ENCODE measurements around the gene NTRK2.

The NTRK2 gene

GRCh38 chr9:84935528-84936117 is 266.1 kb downstream of the NTRK2 start:
- Histone ChIP-seq H3K4me3 (ENCODE audit: low read length in 2 of 2) (no peak overlapping the region), H3K9me3 (ENCODE audit: control insufficient read depth in 2 of 2, low read length in 2 of 2) (no peaks in the 10 kb centered on the region), H3K4me1 (ENCODE audit: control insufficient read depth, insufficient read depth, low read length) (peaks cover 6% of the 10 kb centered on the region), H3K9ac (ENCODE audit: low read length in 2 of 2) (no peak overlapping the region), H3K27ac (ENCODE audit: low read length) (no peak overlapping the region), H3K27me3 (ENCODE audit: control insufficient read depth in 1 of 2, insufficient read depth in 2 of 2, low read length in 2 of 2) (no peaks in the 10 kb centered on the region), H3K36me3 (ENCODE audit: control insufficient read depth in 2 of 2, insufficient read depth in 2 of 2, low read length in 2 of 2) (no peaks in the 10 kb centered on the region)

GRCh38 chr9:84937180-84937579 is 267.7 kb downstream of the NTRK2 start:
- H3K4me3 ChIP-seq (ENCODE audit: low read length in 2 of 2), result no peak overlapping the region
- no peaks in the 10 kb centered on the region for H3K27me3 ChIP-seq (ENCODE audit: control insufficient read depth in 1 of 2, insufficient read depth in 2 of 2, low read length in 2 of 2)
- no peaks in the 10 kb centered on the region for H3K36me3 ChIP-seq (ENCODE audit: control insufficient read depth in 2 of 2, insufficient read depth in 2 of 2, low read length in 2 of 2)
- H3K27ac ChIP-seq (ENCODE audit: low read length), result no peak overlapping the region
- no peak overlapping the region for H3K9ac ChIP-seq (ENCODE audit: low read length in 2 of 2)
- H3K9me3 ChIP-seq (ENCODE audit: control insufficient read depth in 2 of 2, low read length in 2 of 2), result no peaks in the 10 kb centered on the region
- H3K4me1 ChIP-seq (ENCODE audit: control insufficient read depth, insufficient read depth, low read length), result peaks cover 6% of the 10 kb centered on the region

DNA sequence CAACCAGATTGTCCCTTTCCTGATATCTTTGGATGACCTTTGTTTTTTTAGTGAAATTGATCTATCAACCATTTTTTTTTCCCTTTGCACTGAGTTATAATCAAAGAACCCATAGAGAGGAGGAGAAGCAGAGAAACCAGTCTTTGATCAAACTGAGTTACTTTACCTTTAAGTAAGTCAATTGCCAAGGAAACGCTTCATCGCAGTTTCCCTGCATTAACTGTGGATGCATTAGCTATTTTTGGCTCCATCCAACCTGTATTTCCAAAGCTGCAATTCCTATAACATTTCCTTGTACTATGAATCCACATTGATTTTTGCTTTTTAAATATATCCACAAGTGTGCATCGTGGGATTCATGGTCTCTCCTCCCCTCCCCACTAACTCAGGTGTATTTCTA is 268.1 kb downstream of the NTRK2 start:
- H3K27ac ChIP-seq (ENCODE audit: low read length), result no peak overlapping the region
- H3K4me1 ChIP-seq (ENCODE audit: control insufficient read depth, insufficient read depth, low read length), result peaks cover 6% of the 10 kb centered on the region
- H3K9me3 ChIP-seq (ENCODE audit: control insufficient read depth in 2 of 2, low read length in 2 of 2), result no peaks in the 10 kb centered on the region
- no peak overlapping the region for H3K4me3 ChIP-seq (ENCODE audit: low read length in 2 of 2)
- H3K27me3 ChIP-seq (ENCODE audit: control insufficient read depth in 1 of 2, insufficient read depth in 2 of 2, low read length in 2 of 2), result no peaks in the 10 kb centered on the region
- no peak overlapping the region for H3K9ac ChIP-seq (ENCODE audit: low read length in 2 of 2)
- no peaks in the 10 kb centered on the region for H3K36me3 ChIP-seq (ENCODE audit: control insufficient read depth in 2 of 2, insufficient read depth in 2 of 2, low read length in 2 of 2)

GRCh38 chr9:84939774-84940173 is 270.2 kb downstream of the NTRK2 start:
- H3K9me3 ChIP-seq (ENCODE audit: control insufficient read depth in 2 of 2, low read length in 2 of 2), result no peaks in the 10 kb centered on the region

GRCh38 chr9:84940294-84940693 is 270.8 kb downstream of the NTRK2 start:
- Histone ChIP-seq H3K9me3 (ENCODE audit: control insufficient read depth in 2 of 2, low read length in 2 of 2) (no peaks in the 10 kb centered on the region), H3K9ac (ENCODE audit: low read length in 2 of 2) (no peak overlapping the region), H3K4me3 (ENCODE audit: low read length in 2 of 2) (no peak overlapping the region), H3K27me3 (ENCODE audit: control insufficient read depth in 1 of 2, insufficient read depth in 2 of 2, low read length in 2 of 2) (no peaks in the 10 kb centered on the region), H3K27ac (ENCODE audit: low read length) (no peak overlapping the region), H3K4me1 (ENCODE audit: control insufficient read depth, insufficient read depth, low read length) (peaks cover 6% of the 10 kb centered on the region), H3K36me3 (ENCODE audit: control insufficient read depth in 2 of 2, insufficient read depth in 2 of 2, low read length in 2 of 2) (no peaks in the 10 kb centered on the region)

More at GRCh38 chr9:84939774-84940173, 270.2 kb downstream of the NTRK2 start:
- Histone ChIP-seq H3K4me3 (ENCODE audit: low read length in 2 of 2) (no peak overlapping the region), H3K27me3 (ENCODE audit: control insufficient read depth in 1 of 2, insufficient read depth in 2 of 2, low read length in 2 of 2) (no peaks in the 10 kb centered on the region), H3K4me1 (ENCODE audit: control insufficient read depth, insufficient read depth, low read length) (peaks cover 6% of the 10 kb centered on the region), H3K27ac (ENCODE audit: low read length) (no peak overlapping the region), H3K36me3 (ENCODE audit: control insufficient read depth in 2 of 2, insufficient read depth in 2 of 2, low read length in 2 of 2) (no peaks in the 10 kb centered on the region), H3K9ac (ENCODE audit: low read length in 2 of 2) (no peak overlapping the region)

DNA sequence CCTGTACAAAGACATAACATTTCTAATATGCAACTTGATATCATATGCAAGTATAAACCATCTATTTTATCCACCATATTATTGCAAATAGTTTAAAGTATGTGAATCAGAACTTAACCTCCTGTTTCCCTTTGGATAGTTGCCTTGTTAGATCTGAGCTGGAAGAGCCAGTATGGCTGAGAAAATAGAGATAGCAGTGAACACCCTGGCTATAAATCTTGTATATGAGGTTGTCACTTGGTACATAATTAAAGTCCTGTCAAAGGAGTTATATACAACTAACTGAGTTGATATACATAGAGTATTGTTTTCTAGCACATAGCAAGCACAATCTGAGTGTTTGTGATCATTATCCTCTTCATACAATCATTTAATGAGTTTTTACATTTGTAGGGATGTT is 272.3 kb downstream of the NTRK2 start:
- Histone ChIP-seq H3K27ac (ENCODE audit: low read length) (no peak overlapping the region), H3K4me1 (ENCODE audit: control insufficient read depth, insufficient read depth, low read length) (peaks cover 5% of the 10 kb centered on the region), H3K4me3 (ENCODE audit: low read length in 2 of 2) (no peak overlapping the region), H3K27me3 (ENCODE audit: control insufficient read depth in 1 of 2, insufficient read depth in 2 of 2, low read length in 2 of 2) (no peaks in the 10 kb centered on the region), H3K9me3 (ENCODE audit: control insufficient read depth in 2 of 2, low read length in 2 of 2) (no peaks in the 10 kb centered on the region), H3K36me3 (ENCODE audit: control insufficient read depth in 2 of 2, insufficient read depth in 2 of 2, low read length in 2 of 2) (no peaks in the 10 kb centered on the region), H3K9ac (ENCODE audit: low read length in 2 of 2) (no peak overlapping the region)

DNA sequence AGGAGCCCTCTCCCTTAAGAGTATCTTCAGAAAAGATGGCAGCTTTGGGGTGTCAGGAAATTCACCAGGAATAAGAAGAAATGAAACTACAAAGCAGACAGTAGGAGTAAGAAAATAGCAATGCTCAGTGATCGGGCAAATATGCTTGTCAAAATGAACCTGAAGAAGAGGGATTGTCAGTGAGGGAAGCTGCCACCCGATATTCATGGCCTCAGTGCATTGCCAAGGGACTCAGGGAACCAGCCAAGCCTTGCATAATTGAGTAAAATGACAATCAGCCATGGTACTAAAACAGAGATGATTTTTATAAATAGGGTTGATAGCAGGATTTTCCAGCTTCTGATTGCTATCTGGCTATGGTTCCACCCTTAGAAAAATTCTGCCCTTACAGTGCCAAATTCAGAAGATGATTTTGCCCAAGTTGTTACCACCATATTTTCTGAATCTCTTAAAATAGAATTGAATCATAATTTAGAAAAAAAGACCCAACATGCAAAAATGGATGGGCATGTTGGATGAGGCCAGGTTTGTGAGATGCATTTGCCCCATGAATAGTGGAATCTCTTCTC is 274.0 kb downstream of the NTRK2 start:
- H3K36me3 ChIP-seq (ENCODE audit: control insufficient read depth in 2 of 2, insufficient read depth in 2 of 2, low read length in 2 of 2), result no peaks in the 10 kb centered on the region
- no peak overlapping the region for H3K9ac ChIP-seq (ENCODE audit: low read length in 2 of 2)
- no peak overlapping the region for H3K4me3 ChIP-seq (ENCODE audit: low read length in 2 of 2)
- H3K4me1 ChIP-seq (ENCODE audit: control insufficient read depth, insufficient read depth, low read length), result peaks cover 3% of the 10 kb centered on the region
- no peaks in the 10 kb centered on the region for H3K9me3 ChIP-seq (ENCODE audit: control insufficient read depth in 2 of 2, low read length in 2 of 2)
- no peaks in the 10 kb centered on the region for H3K27me3 ChIP-seq (ENCODE audit: control insufficient read depth in 1 of 2, insufficient read depth in 2 of 2, low read length in 2 of 2)
- no peak overlapping the region for H3K27ac ChIP-seq (ENCODE audit: low read length)

DNA sequence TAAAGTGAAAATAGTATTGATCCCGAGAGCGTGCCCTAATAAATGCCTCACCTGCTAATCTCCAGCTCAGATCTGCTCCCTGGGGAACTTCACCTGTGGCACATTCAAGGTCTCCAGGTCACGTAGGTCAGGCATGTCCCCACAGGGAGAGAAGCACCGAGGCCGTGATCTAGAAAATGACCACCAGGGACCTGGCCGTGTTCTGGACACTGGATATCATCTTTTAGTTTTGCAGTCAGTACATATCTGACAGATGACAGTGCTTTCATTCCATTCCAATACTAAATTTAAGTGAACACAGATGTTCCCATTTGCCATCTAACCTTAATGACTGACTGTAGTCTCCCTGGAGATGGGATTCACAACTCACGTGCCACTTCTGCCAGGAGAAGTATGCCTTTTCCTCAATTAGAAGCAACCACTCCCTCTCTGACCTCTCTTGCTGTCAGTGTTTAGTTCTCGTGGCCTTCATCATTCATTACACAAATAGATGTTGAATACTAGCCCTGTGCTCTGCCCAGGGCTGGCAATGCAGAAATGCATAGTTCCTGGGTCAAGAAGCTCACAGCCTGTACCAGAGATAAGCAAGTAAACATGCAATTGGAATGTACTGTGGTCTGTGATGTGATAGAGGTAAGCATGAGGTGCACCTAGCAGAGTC is 276.5 kb downstream of the NTRK2 start:
- H3K4me3 ChIP-seq (ENCODE audit: low read length in 2 of 2), result no peak overlapping the region
- H3K27ac ChIP-seq (ENCODE audit: low read length), result no peak overlapping the region
- H3K9ac ChIP-seq (ENCODE audit: low read length in 2 of 2), result no peak overlapping the region
- no peaks in the 10 kb centered on the region for H3K36me3 ChIP-seq (ENCODE audit: control insufficient read depth in 2 of 2, insufficient read depth in 2 of 2, low read length in 2 of 2)
- H3K4me1 ChIP-seq (ENCODE audit: control insufficient read depth, insufficient read depth, low read length), result peaks cover 3% of the 10 kb centered on the region
- no peaks in the 10 kb centered on the region for H3K9me3 ChIP-seq (ENCODE audit: control insufficient read depth in 2 of 2, low read length in 2 of 2)
- H3K27me3 ChIP-seq (ENCODE audit: control insufficient read depth in 1 of 2, insufficient read depth in 2 of 2, low read length in 2 of 2), result no peaks in the 10 kb centered on the region

DNA sequence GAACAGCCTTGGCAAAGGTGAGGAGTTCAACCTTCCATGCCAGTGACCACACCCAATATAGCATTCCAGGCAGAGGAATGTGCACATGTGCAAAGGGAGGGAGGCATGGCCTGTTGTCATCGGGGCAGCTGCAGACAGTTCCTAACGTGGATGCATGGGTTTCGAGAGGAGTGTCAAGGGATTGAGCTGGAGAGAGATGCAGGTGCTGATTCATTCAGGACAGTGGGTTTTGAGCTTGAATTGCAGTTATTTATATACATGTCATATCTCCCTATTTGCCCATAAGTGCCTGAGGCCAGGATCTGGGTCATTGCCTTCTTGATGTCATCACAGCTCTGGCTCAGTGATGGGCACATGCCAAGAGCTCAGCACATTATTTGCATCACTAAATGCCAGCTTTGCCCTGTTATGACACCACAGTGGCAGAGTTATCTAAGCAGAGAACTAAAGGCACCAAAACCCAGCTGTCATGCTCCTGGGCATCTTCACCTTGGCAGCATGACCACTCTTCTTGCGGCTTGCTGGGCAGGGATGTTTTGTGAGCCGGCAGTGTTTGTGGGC is 278.0 kb downstream of the NTRK2 start:
- no peak overlapping the region for H3K4me3 ChIP-seq (ENCODE audit: low read length in 2 of 2)
- no peaks in the 10 kb centered on the region for H3K27me3 ChIP-seq (ENCODE audit: control insufficient read depth in 1 of 2, insufficient read depth in 2 of 2, low read length in 2 of 2)
- peaks cover 3% of the 10 kb centered on the region for H3K4me1 ChIP-seq (ENCODE audit: control insufficient read depth, insufficient read depth, low read length)
- no peaks in the 10 kb centered on the region for H3K36me3 ChIP-seq (ENCODE audit: control insufficient read depth in 2 of 2, insufficient read depth in 2 of 2, low read length in 2 of 2)
- H3K9ac ChIP-seq (ENCODE audit: low read length in 2 of 2), result no peak overlapping the region
- H3K27ac ChIP-seq (ENCODE audit: low read length), result no peak overlapping the region
- H3K9me3 ChIP-seq (ENCODE audit: control insufficient read depth in 2 of 2, low read length in 2 of 2), result no peaks in the 10 kb centered on the region

DNA sequence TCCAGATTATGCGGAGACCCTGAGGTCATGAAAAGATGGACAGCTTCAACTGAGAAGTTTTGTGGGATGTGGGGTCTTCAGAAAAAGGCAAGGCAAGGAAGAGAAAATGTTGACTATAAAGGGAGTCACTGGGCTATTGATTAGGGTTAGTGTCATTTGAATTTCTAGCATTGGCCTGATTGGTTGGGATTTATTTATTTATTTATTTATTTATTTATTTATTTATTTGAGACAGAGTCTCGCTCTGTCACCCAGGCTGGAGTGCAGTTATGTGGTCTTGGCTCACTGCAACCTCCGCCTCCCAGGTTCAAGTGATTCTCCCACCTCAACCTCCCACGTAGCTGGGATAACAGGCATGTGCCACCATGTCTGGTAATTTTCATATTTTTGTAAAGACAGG is 279.7 kb downstream of the NTRK2 start:
- Histone ChIP-seq H3K9ac (ENCODE audit: low read length in 2 of 2) (no peak overlapping the region), H3K9me3 (ENCODE audit: control insufficient read depth in 2 of 2, low read length in 2 of 2) (no peaks in the 10 kb centered on the region), H3K4me3 (ENCODE audit: low read length in 2 of 2) (no peak overlapping the region), H3K36me3 (ENCODE audit: control insufficient read depth in 2 of 2, insufficient read depth in 2 of 2, low read length in 2 of 2) (no peaks in the 10 kb centered on the region), H3K27me3 (ENCODE audit: control insufficient read depth in 1 of 2, insufficient read depth in 2 of 2, low read length in 2 of 2) (no peaks in the 10 kb centered on the region), H3K4me1 (ENCODE audit: control insufficient read depth, insufficient read depth, low read length) (peaks cover 10% of the 10 kb centered on the region), H3K27ac (ENCODE audit: low read length) (no peak overlapping the region)

DNA sequence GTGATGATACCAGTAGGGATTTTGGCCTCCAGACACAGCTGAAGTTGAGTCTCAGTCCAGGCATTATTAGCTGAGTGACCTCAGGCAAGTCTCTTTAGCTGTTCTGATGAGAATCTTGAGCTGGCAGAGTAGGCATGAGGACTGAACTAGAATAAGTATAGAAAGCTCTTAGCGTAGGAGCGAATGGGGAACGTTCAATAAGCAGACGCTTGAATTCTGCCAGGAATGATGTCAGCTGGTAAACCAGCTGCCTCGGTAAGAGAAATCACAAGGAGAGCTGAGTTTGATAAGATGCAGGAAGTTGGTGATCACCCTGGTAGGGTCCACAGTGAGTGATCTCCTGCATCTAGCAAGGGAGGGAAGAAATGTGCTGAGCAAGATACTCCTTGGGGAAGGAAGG is 280.4 kb downstream of the NTRK2 start:
- no peak overlapping the region for H3K9ac ChIP-seq (ENCODE audit: low read length in 2 of 2)
- peaks cover 0 to 2% of the 10 kb centered on the region in 2 donors for H3K27me3 ChIP-seq (ENCODE audit: control insufficient read depth in 1 of 2, insufficient read depth in 2 of 2, low read length in 2 of 2)
- H3K4me1 ChIP-seq (ENCODE audit: control insufficient read depth, insufficient read depth, low read length), result peaks cover 10% of the 10 kb centered on the region
- no peaks in the 10 kb centered on the region for H3K36me3 ChIP-seq (ENCODE audit: control insufficient read depth in 2 of 2, insufficient read depth in 2 of 2, low read length in 2 of 2)
- H3K4me3 ChIP-seq (ENCODE audit: low read length in 2 of 2), result no peak overlapping the region
- H3K27ac ChIP-seq (ENCODE audit: low read length), result no peak overlapping the region
- H3K9me3 ChIP-seq (ENCODE audit: control insufficient read depth in 2 of 2, low read length in 2 of 2), result no peaks in the 10 kb centered on the region
